ENCODE data around the gene FETUB.

The FETUB gene

DNA sequence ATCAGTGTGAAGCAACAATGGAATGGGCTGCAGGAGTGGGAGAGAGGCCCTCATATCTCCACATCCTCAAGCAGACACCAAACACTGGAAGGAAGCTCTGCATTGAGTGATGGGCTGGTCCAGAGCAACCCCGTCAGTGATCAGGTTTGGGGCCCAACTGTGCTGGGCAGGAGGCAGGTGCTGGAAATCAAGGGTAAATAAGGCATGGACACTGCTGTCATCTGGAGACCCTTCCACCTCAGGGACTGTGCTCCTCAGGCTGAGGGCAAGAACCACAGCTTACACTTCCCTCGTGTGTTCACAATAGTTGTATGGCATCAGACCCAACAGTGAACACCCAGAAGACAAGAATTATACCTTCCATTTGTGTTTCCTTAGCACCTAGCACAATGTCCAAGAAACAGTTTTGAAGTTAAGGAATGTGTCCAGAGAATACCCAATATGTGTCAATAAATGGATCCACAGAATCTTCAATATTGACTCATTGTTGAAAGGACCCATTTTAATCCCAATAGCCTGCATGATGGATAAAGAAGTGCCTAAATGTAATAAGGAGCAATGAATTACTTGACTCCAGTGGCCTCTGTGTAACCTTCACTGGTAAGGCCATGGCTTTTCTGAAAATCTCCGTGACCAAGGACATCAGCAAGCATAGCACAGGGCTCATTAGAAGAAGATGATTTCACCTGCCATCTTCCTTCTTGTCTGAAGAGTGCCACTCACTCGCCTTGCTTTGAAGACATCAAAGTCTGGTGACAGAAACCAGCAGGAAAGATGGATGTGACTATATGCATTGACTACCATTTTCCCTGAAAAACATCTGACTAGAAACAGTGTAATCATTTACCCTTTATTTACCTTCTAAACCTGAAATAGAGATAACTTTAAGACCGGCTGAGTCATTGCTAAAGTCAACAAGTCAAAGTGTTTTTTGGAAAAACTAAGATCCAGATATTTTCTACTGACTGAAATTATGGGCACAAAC is 34.3 kb upstream of the FETUB start:
- TF ChIP-seq GATA2 (IDR thresholded peaks at IDR 0.05; ENCODE audit: low read depth, low read length) (no peak), GATA3 (IDR thresholded peaks at IDR 0.05; ENCODE audit: low read depth, low read length) (no peak)

- TF ChIP-seq GATA2 (IDR thresholded peaks at IDR 0.05; ENCODE audit: low read depth, low read length) (no peak), GATA3 (IDR thresholded peaks at IDR 0.05; ENCODE audit: low read depth, low read length) (no peak)
Measured at GRCh38 chr3:186608624-186609215, 31.5 kb upstream of the FETUB start.

DNA sequence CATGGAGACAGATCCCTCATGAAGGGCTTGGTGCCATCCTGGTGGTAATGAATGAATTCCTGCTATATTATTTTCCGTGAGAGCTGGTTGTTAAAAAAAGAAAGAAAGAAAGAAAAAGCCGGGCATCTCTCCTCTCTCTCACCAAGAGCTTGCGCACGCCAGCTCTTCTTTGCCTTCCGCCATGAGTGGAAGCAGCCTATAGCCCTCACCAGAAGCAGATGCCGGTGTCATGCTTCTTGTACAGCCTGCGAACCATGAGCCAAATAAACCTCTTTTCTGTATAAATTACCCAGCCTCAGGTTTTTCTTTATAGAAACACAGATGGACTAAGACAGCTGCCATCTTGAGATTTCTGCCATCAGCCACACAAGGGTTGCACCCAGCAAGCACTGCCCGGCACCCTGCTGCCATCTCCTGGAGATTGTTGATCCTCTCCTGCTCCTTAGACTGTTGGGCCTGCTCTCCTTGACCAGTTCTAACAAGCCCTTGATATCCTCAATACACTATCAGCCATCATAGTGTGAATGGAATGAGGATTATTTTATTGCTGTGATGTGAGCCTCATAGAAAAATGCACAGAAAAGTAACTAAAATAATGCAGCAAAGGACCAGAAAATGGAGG is 30.8 kb upstream of the FETUB start:
- TF ChIP-seq GATA2 (IDR thresholded peaks at IDR 0.05; ENCODE audit: low read depth, low read length) (no peak), GATA3 (IDR thresholded peaks at IDR 0.05; ENCODE audit: low read depth, low read length) (no peak)

GRCh38 chr3:186612065-186612464 is 28.1 kb upstream of the FETUB start:
- TF ChIP-seq GATA3 (IDR thresholded peaks at IDR 0.05; ENCODE audit: low read depth, low read length) (no peak), GATA2 (IDR thresholded peaks at IDR 0.05; ENCODE audit: low read depth, low read length) (no peak)

DNA sequence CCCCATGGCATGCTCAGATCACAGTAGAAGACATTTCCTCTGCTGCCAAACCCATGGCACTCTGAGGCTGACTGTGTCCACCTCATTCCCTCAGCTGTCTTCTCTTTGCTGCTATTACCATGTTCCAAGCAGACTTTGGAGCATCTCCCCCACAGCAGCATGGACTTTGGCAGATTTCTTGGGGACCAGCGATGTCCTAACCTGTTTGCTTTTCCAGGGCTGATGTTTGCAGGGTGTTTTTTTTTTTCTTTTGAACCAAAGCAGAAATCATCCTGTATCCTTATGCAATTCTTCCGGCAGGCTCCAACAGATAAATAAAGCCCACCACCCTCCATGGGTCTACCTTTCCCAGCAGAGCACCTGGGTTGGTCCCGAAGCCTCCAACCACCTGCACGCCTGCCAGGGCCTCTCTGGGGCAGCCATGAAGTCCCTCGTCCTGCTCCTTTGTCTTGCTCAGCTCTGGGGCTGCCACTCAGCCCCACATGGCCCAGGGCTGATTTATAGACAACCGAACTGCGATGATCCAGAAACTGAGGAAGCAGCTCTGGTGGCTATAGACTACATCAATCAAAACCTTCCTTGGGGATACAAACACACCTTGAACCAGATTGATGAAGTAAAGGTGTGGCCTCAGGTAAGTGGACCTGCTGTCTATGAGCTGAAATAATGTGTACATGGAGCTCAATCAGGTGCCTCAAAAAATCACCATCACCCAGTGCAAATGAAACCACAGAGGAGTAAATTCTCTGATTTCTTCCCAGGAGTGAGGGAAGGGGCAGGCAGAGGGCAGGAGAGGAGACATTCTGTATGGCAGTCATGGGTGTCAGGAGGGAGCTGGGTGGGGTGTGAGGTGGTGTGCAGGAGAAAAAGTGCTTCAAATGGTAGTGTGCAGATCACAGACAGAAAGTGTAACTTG is 27.2 kb upstream of the FETUB start, which contains the start of gene AHSG:
Gene AHSG (plus strand): TSS at position 340 of the 916 bp plus-strand sequence. CDS start 82 bp downstream, at position 422.
- TF ChIP-seq GATA3 (IDR thresholded peaks at IDR 0.05; ENCODE audit: low read depth, low read length) (no peak), GATA2 (IDR thresholded peaks at IDR 0.05; ENCODE audit: low read depth, low read length) (no peak)

DNA sequence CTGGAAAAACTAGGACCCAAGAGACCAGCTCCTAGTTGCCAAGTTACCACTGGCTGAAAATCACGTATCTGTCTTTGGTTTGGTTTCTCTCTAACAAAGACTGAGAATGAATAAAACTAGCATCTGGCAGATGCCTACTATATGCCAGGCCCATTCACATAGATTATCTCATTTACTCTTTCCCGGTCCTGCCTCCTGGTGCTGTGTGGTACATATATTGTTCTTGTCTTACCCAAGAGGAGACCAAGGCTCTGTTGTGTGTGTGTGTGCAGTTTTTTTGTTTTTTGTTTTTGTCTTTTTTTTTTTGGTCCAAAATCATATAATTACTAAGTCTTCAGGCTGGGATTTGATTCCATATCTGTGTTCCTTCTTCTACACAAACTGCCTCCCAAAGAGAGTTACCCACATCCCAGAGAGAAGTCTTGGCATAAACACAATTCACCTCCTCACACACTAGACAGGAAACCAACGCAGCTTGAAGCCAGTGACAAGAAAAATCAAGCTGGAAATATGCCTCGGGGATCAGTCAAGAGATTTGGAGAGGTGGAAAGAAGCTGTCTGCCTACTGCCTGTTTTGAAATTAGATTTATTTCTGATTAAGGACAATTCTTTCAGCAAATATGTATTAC is 26.4 kb upstream of the FETUB start:
- no peak for TF ChIP-seq GATA2 (IDR thresholded peaks at IDR 0.05; ENCODE audit: low read depth, low read length)
- no peak for TF ChIP-seq GATA3 (IDR thresholded peaks at IDR 0.05; ENCODE audit: low read depth, low read length)

GRCh38 chr3:186614266-186614596 is 26.0 kb upstream of the FETUB start:
- TF ChIP-seq GATA3 (IDR thresholded peaks at IDR 0.05; ENCODE audit: low read depth, low read length) (no peak), GATA2 (IDR thresholded peaks at IDR 0.05; ENCODE audit: low read depth, low read length) (no peak)

GRCh38 chr3:186614597-186615483 is 25.4 kb upstream of the FETUB start:
- TF ChIP-seq GATA2 (IDR thresholded peaks at IDR 0.05; ENCODE audit: low read depth, low read length) = no peak
- no peak for TF ChIP-seq GATA3 (IDR thresholded peaks at IDR 0.05; ENCODE audit: low read depth, low read length)

- no peak for TF ChIP-seq GATA2 (IDR thresholded peaks at IDR 0.05; ENCODE audit: low read depth, low read length)
- no peak for TF ChIP-seq GATA3 (IDR thresholded peaks at IDR 0.05; ENCODE audit: low read depth, low read length)
Measured at GRCh38 chr3:186616299-186616617, 23.9 kb upstream of the FETUB start.

DNA sequence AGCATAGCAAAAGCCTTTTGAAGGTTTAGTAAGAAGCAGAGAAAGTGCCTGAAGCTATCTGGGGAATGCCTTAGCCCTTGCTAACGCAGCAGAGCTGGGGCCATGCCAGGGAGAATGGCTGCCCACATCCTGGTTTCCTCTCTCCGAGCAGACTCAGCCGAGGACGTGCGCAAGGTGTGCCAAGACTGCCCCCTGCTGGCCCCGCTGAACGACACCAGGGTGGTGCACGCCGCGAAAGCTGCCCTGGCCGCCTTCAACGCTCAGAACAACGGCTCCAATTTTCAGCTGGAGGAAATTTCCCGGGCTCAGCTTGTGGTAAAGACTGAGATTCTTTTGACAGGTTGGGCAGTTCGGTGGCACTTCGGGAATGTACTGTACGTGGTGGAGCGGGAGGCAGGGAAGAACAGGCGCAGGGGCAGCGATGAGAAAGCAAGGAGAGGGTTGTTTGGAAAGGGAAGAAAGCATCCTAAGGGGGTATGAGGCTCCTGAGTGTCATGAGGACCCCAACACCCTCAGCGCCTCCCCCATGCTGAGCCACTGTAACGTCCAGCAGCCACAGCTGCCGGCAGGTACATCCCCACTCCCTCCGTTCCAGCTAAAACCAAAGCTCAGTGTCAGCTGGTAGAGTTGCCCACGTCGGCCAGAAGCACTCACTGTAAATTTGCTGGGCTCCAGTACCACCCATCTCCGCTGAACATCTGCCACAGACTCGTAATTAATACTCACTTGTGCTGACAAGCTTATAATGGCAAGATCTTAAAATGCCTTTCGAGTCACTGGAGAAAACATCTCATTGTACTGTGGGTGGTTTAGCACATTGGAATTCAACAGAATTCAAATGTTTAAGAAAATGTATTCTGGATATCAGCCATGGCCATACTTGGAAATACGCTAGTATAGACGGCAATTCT is 22.9 kb upstream of the FETUB start:
- TF ChIP-seq GATA3 (IDR thresholded peaks at IDR 0.05; ENCODE audit: low read depth, low read length) = no peak
- TF ChIP-seq GATA2 (IDR thresholded peaks at IDR 0.05; ENCODE audit: low read depth, low read length) = no peak

DNA sequence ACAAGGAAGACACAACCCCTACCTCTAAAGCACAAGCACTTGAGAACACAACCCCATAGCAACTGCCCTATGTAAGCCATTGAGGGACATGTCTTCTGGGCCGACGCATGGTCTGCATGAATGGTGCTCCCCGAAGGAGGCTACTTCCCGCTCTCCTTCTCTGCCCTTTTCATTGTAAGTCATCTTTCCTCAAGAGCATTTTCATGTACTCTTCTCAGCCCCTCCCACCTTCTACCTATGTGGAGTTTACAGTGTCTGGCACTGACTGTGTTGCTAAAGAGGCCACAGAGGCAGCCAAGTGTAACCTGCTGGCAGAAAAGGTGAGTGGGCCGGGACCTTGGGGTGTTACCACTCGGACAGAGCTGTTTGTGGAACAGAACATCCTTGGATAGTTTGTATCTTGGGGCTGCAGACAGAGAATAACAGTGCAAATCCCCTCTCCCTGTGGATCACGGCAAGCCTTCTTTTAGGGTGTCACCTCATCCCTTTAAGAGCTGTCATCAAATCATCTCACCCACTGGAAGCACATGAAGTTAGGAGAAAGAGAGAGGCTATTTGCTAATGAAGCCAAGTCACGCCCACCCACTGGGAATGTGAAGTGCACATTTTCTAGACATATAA is 21.8 kb upstream of the FETUB start:
- no peak for TF ChIP-seq GATA2 (IDR thresholded peaks at IDR 0.05; ENCODE audit: low read depth, low read length)
- no peak for TF ChIP-seq GATA3 (IDR thresholded peaks at IDR 0.05; ENCODE audit: low read depth, low read length)
